Body of pancreas (tissue), 4 donors: ENCODE data around the gene CAMTA1.

Experiments
- POLR2A ChIP-seq, 3 donors: fragments of 450-650 bp; IDR thresholded peaks; one replicate each; pipeline ENCODE4 v1.6.1; 2016; ENCODE audit warnings: antibody characterized with exemption in 3 of 3, mild to moderate bottlenecking in 2 of 3
- TF ChIP-seq, protein P1 (sequence below), 7 experiments: fragments of 450-650 bp in 4 of 7; fragments of 200-600 bp in 3 of 7; sonication (generic) in 3 of 7; IDR thresholded peaks; one replicate each; pipeline ENCODE4 v1.5.1; 2016 to 2019; ENCODE audit warnings: antibody characterized with exemption in 7 of 7

DNA sequence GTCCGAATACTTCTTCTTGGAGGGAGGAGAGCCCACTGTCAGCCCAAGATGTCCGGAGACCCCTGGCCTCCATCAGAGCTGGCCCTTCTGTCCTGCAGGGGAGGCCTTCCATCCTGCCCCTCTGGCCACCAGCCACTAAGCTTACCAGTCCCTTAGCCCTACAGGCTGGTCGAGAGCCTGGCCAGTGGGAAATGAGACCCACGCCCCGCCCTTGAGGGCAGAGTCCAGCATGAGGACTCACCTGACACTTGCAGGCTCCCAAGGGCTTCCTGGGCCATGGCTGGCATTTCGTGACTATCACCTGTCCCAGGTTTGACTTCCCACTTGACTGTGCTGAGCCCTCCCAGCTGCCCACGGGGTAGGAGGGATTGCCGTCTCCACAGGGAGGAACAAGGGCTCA is 624.0 kb downstream of the CAMTA1 start:
- no peak for TF ChIP-seq POLR2A (IDR thresholded peaks at IDR 0.05)
- TF ChIP-seq, protein P1, sequence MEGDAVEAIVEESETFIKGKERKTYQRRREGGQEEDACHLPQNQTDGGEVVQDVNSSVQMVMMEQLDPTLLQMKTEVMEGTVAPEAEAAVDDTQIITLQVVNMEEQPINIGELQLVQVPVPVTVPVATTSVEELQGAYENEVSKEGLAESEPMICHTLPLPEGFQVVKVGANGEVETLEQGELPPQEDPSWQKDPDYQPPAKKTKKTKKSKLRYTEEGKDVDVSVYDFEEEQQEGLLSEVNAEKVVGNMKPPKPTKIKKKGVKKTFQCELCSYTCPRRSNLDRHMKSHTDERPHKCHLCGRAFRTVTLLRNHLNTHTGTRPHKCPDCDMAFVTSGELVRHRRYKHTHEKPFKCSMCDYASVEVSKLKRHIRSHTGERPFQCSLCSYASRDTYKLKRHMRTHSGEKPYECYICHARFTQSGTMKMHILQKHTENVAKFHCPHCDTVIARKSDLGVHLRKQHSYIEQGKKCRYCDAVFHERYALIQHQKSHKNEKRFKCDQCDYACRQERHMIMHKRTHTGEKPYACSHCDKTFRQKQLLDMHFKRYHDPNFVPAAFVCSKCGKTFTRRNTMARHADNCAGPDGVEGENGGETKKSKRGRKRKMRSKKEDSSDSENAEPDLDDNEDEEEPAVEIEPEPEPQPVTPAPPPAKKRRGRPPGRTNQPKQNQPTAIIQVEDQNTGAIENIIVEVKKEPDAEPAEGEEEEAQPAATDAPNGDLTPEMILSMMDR (IDR thresholded peaks at IDR 0.05): no peak
